ENCODE data around the gene KCND3.

KCND3 gene

GRCh38 chr1:111784273-111784901 lies 205.1 kb downstream of the KCND3 start:
- Histone ChIP-seq H3K36me3 (ENCODE audit: control insufficient read depth, low read length) (no peaks in the 10 kb centered on the region), H3K9me2 (replicated peaks; ENCODE audit: control insufficient read depth, low read length) (no peaks in the 10 kb centered on the region), H3K4me1 (ENCODE audit: control insufficient read depth, low read length) (no peaks in the 10 kb centered on the region), H4K20me1 (ENCODE audit: control insufficient read depth, insufficient read depth, low read depth, low read length) (no peaks in the 10 kb centered on the region), H3K4me3 (ENCODE audit: low read length) (no peak overlapping the region), H3K27me3 (ENCODE audit: control insufficient read depth, low read length) (peaks cover 19% of the 10 kb centered on the region), H3K27ac (ENCODE audit: low read depth, low read length) (no peak overlapping the region), H3K9me3 (ENCODE audit: control insufficient read depth, insufficient read depth, low read length) (no peaks in the 10 kb centered on the region), H3K79me2 (ENCODE audit: control insufficient read depth, low read length) (no peaks in the 10 kb centered on the region), H3F3A (ENCODE audit: control insufficient read depth, insufficient read depth) (no peaks in the 10 kb centered on the region), H3K4me2 (ENCODE audit: low read length) (no peak overlapping the region)
- TF ChIP-seq CTCF (IDR thresholded peaks at IDR 0.05; ENCODE audit: low read depth, low read length, poor library complexity, severe bottlenecking) (no peak), EZH2phosphoT487 (IDR thresholded peaks at IDR 0.05; ENCODE audit: borderline replicate concordance, low read length) (no peak)

DNA sequence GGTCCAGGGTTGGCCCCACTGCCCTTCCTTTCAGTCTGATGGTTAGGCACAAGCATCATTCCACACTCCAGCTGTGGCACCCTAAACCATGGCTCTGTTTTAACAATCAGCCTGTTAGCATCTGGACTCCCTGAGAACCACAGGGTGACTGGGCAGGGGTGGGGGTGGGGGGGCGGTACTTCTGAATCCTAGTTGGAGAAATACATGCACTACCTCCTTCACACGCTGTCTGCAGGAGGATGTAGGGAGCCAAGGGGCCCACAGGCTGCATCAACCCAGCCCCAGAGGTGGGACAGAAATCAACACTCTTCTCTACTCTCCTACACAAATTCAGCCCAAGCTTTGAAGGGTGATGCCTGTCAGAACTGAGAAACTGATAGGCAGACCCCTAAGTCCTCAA lies 209.9 kb downstream of the KCND3 start:
- H4K20me1 ChIP-seq (ENCODE audit: control insufficient read depth, insufficient read depth, low read depth, low read length), result no peaks in the 10 kb centered on the region
- no peaks in the 10 kb centered on the region for H3K36me3 ChIP-seq (ENCODE audit: control insufficient read depth, low read length)
- no peak overlapping the region for H3K27ac ChIP-seq (ENCODE audit: low read depth, low read length)
- no peaks in the 10 kb centered on the region for H3K9me2 ChIP-seq (replicated peaks; ENCODE audit: control insufficient read depth, low read length)
- no peak overlapping the region for H3K4me2 ChIP-seq (ENCODE audit: low read length)
- H3K9me3 ChIP-seq (ENCODE audit: control insufficient read depth, insufficient read depth, low read length), result no peaks in the 10 kb centered on the region
- no peak overlapping the region for H3K4me3 ChIP-seq (ENCODE audit: low read length)
- peaks cover 13% of the 10 kb centered on the region for H3K27me3 ChIP-seq (ENCODE audit: control insufficient read depth, low read length)
- no peaks in the 10 kb centered on the region for H3K79me2 ChIP-seq (ENCODE audit: control insufficient read depth, low read length)
- no peaks in the 10 kb centered on the region for H3K4me1 ChIP-seq (ENCODE audit: control insufficient read depth, low read length)
- no peak for TF ChIP-seq EZH2phosphoT487 (IDR thresholded peaks at IDR 0.05; ENCODE audit: borderline replicate concordance, low read length)
- TF ChIP-seq CTCF (IDR thresholded peaks at IDR 0.05; ENCODE audit: low read depth, low read length, poor library complexity, severe bottlenecking), result no peak
- H3F3A ChIP-seq (ENCODE audit: control insufficient read depth, insufficient read depth), result no peaks in the 10 kb centered on the region

DNA sequence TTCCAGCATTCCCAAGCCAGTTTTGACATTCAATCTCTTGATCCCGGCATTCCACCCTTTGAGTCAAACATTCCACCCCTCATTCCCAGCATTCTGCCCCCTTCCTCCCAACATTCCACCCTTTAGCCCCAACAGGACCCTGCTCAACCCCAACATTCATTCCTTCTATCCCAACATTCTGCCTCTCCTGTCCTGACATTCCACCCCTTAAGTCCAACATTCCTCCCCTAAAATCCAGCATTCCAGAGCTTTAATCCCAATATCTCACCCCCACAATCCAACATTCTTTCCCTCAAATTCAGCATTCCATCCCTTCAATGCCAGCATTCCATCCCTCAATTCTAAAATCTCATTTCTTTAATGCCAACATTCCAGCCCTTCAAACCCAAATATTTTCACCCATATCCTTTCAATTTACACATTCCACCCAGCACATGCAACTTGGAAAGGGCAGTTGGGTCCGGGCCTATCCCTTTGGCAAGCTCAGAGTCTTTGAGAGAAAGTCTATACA lies 210.9 kb downstream of the KCND3 start:
- no peak overlapping the region for H3K27ac ChIP-seq (ENCODE audit: low read depth, low read length)

More for the DNA sequence above, 210.9 kb downstream of the KCND3 start:
- H3K79me2 ChIP-seq (ENCODE audit: control insufficient read depth, low read length), result no peaks in the 10 kb centered on the region
- no peaks in the 10 kb centered on the region for H3K9me3 ChIP-seq (ENCODE audit: control insufficient read depth, insufficient read depth, low read length)
- H3K36me3 ChIP-seq (ENCODE audit: control insufficient read depth, low read length), result no peaks in the 10 kb centered on the region
- no peaks in the 10 kb centered on the region for H3K9me2 ChIP-seq (replicated peaks; ENCODE audit: control insufficient read depth, low read length)
- no peaks in the 10 kb centered on the region for H3K4me1 ChIP-seq (ENCODE audit: control insufficient read depth, low read length)
- H3K4me3 ChIP-seq (ENCODE audit: low read length), result no peak overlapping the region
- no peaks in the 10 kb centered on the region for H3F3A ChIP-seq (ENCODE audit: control insufficient read depth, insufficient read depth)
- TF ChIP-seq EZH2phosphoT487 (IDR thresholded peaks at IDR 0.05; ENCODE audit: borderline replicate concordance, low read length), result no peak
- TF ChIP-seq CTCF (IDR thresholded peaks at IDR 0.05; ENCODE audit: low read depth, low read length, poor library complexity, severe bottlenecking), result no peak
- H3K27me3 ChIP-seq (ENCODE audit: control insufficient read depth, low read length), result peaks cover 10% of the 10 kb centered on the region; the same call in 1 of the 2 replicates
- H4K20me1 ChIP-seq (ENCODE audit: control insufficient read depth, insufficient read depth, low read depth, low read length), result no peaks in the 10 kb centered on the region
- no peak overlapping the region for H3K4me2 ChIP-seq (ENCODE audit: low read length)
